Astrocyte of the spinal cord (primary cell): Measurements from ENCODE around the gene TMEM19.

Experiments
- DNase-seq: peaks from one replicate; pipeline ENCODE4 v3.0.0; 2011; ENCODE audit warnings: low read depth, low spot score
- H3K4me3 ChIP-seq: 2 replicates; pipeline ENCODE4 v1.5.1; 2011; ENCODE audit warnings: low read depth, mild to moderate bottlenecking, low read length, moderate library complexity
- CTCF ChIP-seq: IDR thresholded peaks from 2 replicates; pipeline ENCODE4 v1.5.1; 2012; ENCODE audit warnings: low read depth, mild to moderate bottlenecking, low read length, inconsistent platforms
- in situ Hi-C: cut with HindIII; loops from 2 replicates; pipeline ENCODE4 v1.10.0; 2017; ENCODE audit warnings: low sequenced_read_pairs

The TMEM19 gene

GRCh38 chr12:71710276-71711125 lies 24.6 kb downstream of the TMEM19 start:
- TF ChIP-seq CTCF: no peak
- no peak overlapping the region for H3K4me3 ChIP-seq
- in situ Hi-C loops: no loop called here
- DNase-seq: peak; percentile 87

- no peak for DNase-seq
- in situ Hi-C loops: no loop called here
- H3K4me3 ChIP-seq: no peak overlapping the region
- TF ChIP-seq CTCF: no peak
Observed at GRCh38 chr12:71718611-71719010, 32.7 kb downstream of the TMEM19 start.

GRCh38 chr12:71719647-71720370 lies 33.9 kb downstream of the TMEM19 start:
- TF ChIP-seq CTCF: no peak
- DNase-seq: no peak
- in situ Hi-C loops: no loop called here
- H3K4me3 ChIP-seq: no peak overlapping the region

GRCh38 chr12:71721783-71722505 lies 36.1 kb downstream of the TMEM19 start:
- in situ Hi-C loops: no loop called here
- no peak for TF ChIP-seq CTCF
- DNase-seq: no peak
- no peak overlapping the region for H3K4me3 ChIP-seq

GRCh38 chr12:71725011-71725410 lies 39.1 kb downstream of the TMEM19 start:
- in situ Hi-C loops: no loop called here
- no peak for DNase-seq

More at GRCh38 chr12:71725011-71725410, 39.1 kb downstream of the TMEM19 start:
- no peak for TF ChIP-seq CTCF
- H3K4me3 ChIP-seq: no peak overlapping the region
